Upper lobe of right lung (tissue), 1 donor: ENCODE measurements around the gene WDHD1. TPM values are rescaled to one million over a fixed set of nuclear protein-coding genes. Genes with fewer than 3 reads are reported as not detected.
"Not testable (repeated sequence)": the region's sequence is repeated elsewhere in the genome, so short reads cannot be mapped to it uniquely, and the experiment has no call there.

Source experiments
- ATAC-seq: fragments of 200-7000 bp; cut with Tn5 transposase; one replicate; pipeline ENCODE4 v1.9.1; 2020; ENCODE audit warnings: mild to moderate bottlenecking, moderate library complexity
- DNase-seq: peaks from one replicate; pipeline ENCODE4 v3.0.0-alpha.2; 2020
- H3K27ac ChIP-seq: fragments of 200-600 bp; one replicate; pipeline ENCODE4 v1.8.0; 2022
- H3K27me3 ChIP-seq: fragments of 200-600 bp; one replicate; pipeline ENCODE4 v1.8.0; 2022; ENCODE audit warnings: mild to moderate bottlenecking
- H3K36me3 ChIP-seq: fragments of 200-600 bp; one replicate; pipeline ENCODE4 v1.8.0; 2022
- H3K4me1 ChIP-seq: fragments of 200-600 bp; one replicate; pipeline ENCODE4 v1.8.0; 2022
- H3K4me3 ChIP-seq: fragments of 200-600 bp; one replicate; pipeline ENCODE4 v1.8.0; 2022; ENCODE audit warnings: mild to moderate bottlenecking
- H3K9me3 ChIP-seq: fragments of 200-600 bp; one replicate; pipeline ENCODE4 v1.8.0; 2022
- intact Hi-C: fragments of 100-400 bp; cut with DNase I; formaldehyde crosslinking; loops from one replicate; pipeline ENCODE4 v1.11.0; 2022
- total RNA-seq: library from RNA; stranded (reverse); fragmentation: NEBNext Ultra II Directional; extraction: Animal tissue kit (Norgen Biotek cat#: 25700); gene quantifications from one replicate; pipeline ENCODE4 v1.2.1, GENCODE V29; 2021
- TF ChIP-seq, protein P1 (sequence below): fragments of 200-600 bp; IDR thresholded peaks from one replicate; pipeline ENCODE4 v1.8.0; 2022; ENCODE audit warnings: antibody characterized with exemption
- donor health status: DM: no; HTN: yes; CAD: no; lungs with severe emphysema.

The WDHD1 gene
- total RNA-seq, 1 donor from 2014 or later = 3.5 TPM

DNA sequence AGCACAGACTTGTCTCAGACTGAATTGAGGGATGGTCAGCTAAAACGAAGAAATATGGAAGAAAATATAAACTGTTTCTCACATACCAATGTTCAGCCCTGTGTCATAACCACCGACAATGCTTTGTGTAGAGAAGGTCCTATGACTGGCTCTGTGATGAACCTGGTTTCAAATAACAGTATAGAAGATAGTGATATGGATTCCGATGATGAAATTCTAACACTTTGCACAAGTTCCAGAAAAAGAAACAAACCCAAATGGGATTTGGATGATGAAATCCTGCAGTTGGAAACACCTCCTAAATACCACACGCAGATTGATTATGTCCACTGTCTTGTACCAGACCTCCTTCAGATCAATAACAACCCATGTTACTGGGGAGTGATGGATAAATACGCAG is 16.6 kb upstream of the WDHD1 start:
- no peak for ATAC-seq
- H3K27ac ChIP-seq = no peak overlapping the region
- no peaks in the 10 kb centered on the region for H3K9me3 ChIP-seq
- DNase-seq = no peak
- H3K27me3 ChIP-seq = no peaks in the 10 kb centered on the region
- H3K36me3 ChIP-seq = peaks cover 13% of the 10 kb centered on the region
- TF ChIP-seq, protein P1, sequence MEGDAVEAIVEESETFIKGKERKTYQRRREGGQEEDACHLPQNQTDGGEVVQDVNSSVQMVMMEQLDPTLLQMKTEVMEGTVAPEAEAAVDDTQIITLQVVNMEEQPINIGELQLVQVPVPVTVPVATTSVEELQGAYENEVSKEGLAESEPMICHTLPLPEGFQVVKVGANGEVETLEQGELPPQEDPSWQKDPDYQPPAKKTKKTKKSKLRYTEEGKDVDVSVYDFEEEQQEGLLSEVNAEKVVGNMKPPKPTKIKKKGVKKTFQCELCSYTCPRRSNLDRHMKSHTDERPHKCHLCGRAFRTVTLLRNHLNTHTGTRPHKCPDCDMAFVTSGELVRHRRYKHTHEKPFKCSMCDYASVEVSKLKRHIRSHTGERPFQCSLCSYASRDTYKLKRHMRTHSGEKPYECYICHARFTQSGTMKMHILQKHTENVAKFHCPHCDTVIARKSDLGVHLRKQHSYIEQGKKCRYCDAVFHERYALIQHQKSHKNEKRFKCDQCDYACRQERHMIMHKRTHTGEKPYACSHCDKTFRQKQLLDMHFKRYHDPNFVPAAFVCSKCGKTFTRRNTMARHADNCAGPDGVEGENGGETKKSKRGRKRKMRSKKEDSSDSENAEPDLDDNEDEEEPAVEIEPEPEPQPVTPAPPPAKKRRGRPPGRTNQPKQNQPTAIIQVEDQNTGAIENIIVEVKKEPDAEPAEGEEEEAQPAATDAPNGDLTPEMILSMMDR = no peak
- no peaks in the 10 kb centered on the region for H3K4me1 ChIP-seq
- no peak overlapping the region for H3K4me3 ChIP-seq
- intact Hi-C loops = no loop called here

DNA sequence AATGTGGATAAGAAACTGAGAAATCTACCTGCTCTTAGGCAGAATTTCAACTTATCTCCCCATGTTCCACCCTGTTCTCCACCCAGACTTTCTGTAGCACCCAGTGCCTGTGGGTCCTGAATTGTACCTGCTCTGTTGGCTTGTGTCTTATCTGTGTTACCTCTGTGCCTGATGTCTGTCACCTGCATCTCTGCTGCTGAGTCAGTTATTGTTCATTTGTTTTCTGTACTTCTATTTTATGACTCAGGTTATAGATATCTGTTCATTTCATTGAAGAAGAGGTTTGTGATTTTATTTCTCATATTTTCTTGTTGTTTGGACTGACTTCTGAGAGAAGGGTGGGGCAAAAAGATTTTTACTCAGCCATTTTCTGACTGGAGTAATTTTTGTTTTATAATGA is 11.8 kb upstream of the WDHD1 start:
- Histone ChIP-seq H3K36me3 (peaks cover 29% of the 10 kb centered on the region), H3K4me3 (no peak overlapping the region), H3K27me3 (no peaks in the 10 kb centered on the region), H3K4me1 (no peaks in the 10 kb centered on the region), H3K9me3 (no peaks in the 10 kb centered on the region), H3K27ac (no peak overlapping the region)
- TF ChIP-seq, protein P1 = no peak
- DNase-seq = no peak
- ATAC-seq = no peak
- intact Hi-C loops = no loop called here

DNA sequence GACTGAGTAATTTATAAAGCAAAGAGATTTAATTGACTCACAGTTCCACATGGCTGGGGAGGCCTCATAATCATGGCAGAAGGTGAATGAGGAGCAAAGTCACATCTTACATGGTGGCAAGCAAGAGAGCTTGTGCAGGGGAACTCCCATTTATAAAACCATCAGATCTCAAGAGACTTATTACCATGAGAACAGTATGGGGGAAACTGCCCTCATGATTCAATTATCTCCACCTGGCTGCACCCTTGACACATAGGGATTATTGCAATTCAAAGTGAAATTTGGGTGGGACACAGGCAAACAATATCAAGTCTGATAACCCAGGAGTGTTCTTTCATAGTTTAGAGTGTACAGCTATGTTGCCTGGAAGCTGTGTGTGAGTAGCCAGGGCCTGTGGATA is 11.1 kb upstream of the WDHD1 start:
- H3K9me3 ChIP-seq, H3K4me3 ChIP-seq, DNase-seq, H3K27me3 ChIP-seq, ATAC-seq, H3K4me1 ChIP-seq, H3K27ac ChIP-seq, intact Hi-C loops: not testable (repeated sequence)
- peaks cover 23% of the 10 kb centered on the region for H3K36me3 ChIP-seq

DNA sequence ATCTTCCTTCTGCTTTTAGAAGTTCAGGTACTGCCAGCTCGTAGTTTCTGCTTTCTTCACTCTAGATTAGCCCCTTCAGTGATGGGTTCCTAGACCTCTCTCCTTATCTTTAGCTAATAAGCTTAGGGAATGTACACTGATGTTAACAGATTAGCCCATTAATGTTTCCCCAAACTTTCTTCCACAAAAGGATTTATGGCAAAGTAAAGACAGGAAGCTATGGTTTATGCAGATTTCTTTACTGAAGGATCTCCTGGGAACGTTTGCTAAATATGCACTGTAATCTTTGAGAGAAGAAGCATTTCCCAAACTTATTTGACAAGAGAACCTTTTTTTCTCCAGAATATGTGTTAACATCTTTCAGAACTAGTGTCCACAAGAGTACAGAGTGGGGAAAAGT is 4.3 kb upstream of the WDHD1 start:
- DNase-seq = no peak
- H3K4me3 ChIP-seq = no peak overlapping the region
- peak overlapping the region; percentile 5 for H3K27ac ChIP-seq
- H3K9me3 ChIP-seq = no peaks in the 10 kb centered on the region
- H3K36me3 ChIP-seq = peaks cover 13% of the 10 kb centered on the region
- intact Hi-C loops = no loop called here
- no peak for ATAC-seq
- TF ChIP-seq, protein P1 = no peak
- peaks cover 30% of the 10 kb centered on the region for H3K4me1 ChIP-seq
- no peaks in the 10 kb centered on the region for H3K27me3 ChIP-seq

DNA sequence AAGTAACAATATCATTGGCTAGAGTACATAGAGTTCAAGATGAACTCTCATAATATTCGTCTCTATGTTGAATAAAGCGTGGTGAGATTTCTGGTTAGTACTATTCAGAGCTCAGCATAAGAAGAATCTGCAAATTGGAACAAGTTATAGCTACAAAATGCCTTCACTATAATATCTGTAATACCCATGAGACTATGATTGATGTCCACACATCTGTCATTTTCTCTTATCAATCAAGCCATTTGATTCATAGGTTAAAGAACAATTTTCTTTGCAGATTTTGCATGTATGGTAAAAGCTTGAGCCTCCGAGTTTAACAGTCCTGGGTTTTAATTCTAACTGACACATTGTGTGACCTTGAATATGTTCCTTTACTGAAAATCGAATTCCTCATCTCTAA is 1.6 kb upstream of the WDHD1 start:
- intact Hi-C loops = no loop called here
- TF ChIP-seq, protein P1 = no peak
- Histone ChIP-seq H3K36me3 (no peaks in the 10 kb centered on the region), H3K27ac (no peak overlapping the region), H3K4me1 (peaks cover 34% of the 10 kb centered on the region), H3K27me3 (no peaks in the 10 kb centered on the region), H3K4me3 (peak overlapping the region; percentile 78), H3K9me3 (no peaks in the 10 kb centered on the region)
- ATAC-seq = no peak
- DNase-seq = no peak

DNA sequence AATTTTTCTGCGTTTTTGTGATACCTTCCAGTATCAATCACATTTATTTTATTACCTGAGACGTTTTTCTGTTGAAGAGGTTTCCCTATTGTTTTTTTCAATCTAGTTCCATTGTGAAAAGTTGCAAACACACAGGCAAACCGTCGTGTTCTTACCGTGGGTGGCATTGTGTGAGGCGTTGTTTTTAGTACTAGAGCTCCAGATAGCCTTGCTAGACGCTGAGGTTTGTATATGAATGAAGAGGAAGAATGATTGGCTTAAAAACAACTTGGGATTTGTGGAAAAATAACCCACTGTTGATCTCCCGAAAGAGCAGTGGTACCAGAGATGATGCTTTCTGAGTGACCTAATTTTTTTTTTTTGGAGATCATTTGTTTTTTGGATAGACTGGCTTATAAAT is 1.2 kb upstream of the WDHD1 start:
- Histone ChIP-seq H3K9me3 (no peaks in the 10 kb centered on the region), H3K36me3 (no peaks in the 10 kb centered on the region), H3K4me1 (peaks cover 34% of the 10 kb centered on the region), H3K27me3 (no peaks in the 10 kb centered on the region), H3K4me3 (peak overlapping the region; percentile 78), H3K27ac (no peak overlapping the region)
- intact Hi-C loops = no loop called here
- TF ChIP-seq, protein P1 = no peak
- ATAC-seq = no peak
- DNase-seq = no peak
